ENCODE data around the gene CACNG3.
"Not testable (repeated sequence)": the region's sequence is repeated elsewhere in the genome, so short reads cannot be mapped to it uniquely, and the experiment has no call there.

- not testable (repeated sequence) for TF ChIP-seq YY1 (IDR thresholded peaks at IDR 0.05; ENCODE audit: insufficient read depth, insufficient read length); ZNF274 (IDR thresholded peaks at IDR 0.05; ENCODE audit: low read depth, low read length); SUZ12 (IDR thresholded peaks at IDR 0.05; ENCODE audit: extremely low read depth, insufficient read depth, insufficient read length)
Observed at GRCh38 chr16:24343829-24344228, 87.7 kb downstream of the CACNG3 start.
